ENCODE measurements around the gene SEZ6. TPM values are rescaled to one million over a fixed set of nuclear protein-coding genes. Genes with fewer than 3 reads are reported as not detected.

SEZ6 gene
- total and polyA plus RNA-seq, 2 donors (not counting 1 experiment from before 2014, with no cell fraction given) = not detected

DNA sequence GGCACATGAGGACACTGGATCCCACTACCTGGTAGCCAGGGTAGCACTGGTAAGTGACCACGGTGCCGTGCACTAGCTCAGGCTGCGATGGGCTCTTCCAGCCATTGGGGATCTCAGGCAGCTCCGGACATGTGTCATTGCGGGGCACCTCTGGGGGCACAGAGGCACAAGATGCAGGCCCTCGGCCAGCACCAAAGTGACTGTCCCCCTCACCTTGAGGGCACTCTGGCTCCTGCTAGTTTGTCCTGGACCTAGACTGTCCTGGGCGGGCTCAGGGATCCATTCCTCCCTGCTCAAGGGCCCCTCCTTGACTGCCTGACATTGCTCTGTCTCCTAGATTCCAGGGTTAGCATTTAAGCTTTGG, 47.9 kb downstream of the SEZ6 start:
- TF ChIP-seq, protein P1, sequence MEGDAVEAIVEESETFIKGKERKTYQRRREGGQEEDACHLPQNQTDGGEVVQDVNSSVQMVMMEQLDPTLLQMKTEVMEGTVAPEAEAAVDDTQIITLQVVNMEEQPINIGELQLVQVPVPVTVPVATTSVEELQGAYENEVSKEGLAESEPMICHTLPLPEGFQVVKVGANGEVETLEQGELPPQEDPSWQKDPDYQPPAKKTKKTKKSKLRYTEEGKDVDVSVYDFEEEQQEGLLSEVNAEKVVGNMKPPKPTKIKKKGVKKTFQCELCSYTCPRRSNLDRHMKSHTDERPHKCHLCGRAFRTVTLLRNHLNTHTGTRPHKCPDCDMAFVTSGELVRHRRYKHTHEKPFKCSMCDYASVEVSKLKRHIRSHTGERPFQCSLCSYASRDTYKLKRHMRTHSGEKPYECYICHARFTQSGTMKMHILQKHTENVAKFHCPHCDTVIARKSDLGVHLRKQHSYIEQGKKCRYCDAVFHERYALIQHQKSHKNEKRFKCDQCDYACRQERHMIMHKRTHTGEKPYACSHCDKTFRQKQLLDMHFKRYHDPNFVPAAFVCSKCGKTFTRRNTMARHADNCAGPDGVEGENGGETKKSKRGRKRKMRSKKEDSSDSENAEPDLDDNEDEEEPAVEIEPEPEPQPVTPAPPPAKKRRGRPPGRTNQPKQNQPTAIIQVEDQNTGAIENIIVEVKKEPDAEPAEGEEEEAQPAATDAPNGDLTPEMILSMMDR (conservative IDR thresholded peaks at IDR 0.05 in 1 of 2, IDR thresholded peaks at IDR 0.05 in 1 of 2; ENCODE audit: low read depth in 1 of 2, low read length in 2 of 2) = no peak
- TF ChIP-seq EZH2 (IDR thresholded peaks at IDR 0.05; ENCODE audit: low read length, missing control alignments) = no peak
- no peaks in the 10 kb centered on the region for H3K9me3 ChIP-seq (ENCODE audit: control insufficient read depth, insufficient read depth, low read depth, low read length)
- peaks cover under 1% of the 10 kb centered on the region for H3K4me1 ChIP-seq (ENCODE audit: control insufficient read depth, extremely low read depth, insufficient read depth, low read length)
- H4K20me1 ChIP-seq (ENCODE audit: control insufficient read depth, extremely low read depth, insufficient read depth, low read length) = no peaks in the 10 kb centered on the region
- H3K36me3 ChIP-seq (ENCODE audit: control insufficient read depth, insufficient read depth, low read length) = no peaks in the 10 kb centered on the region
- no peak overlapping the region for H3K4me3 ChIP-seq (replicated peaks in 1 of 4; ENCODE audit: control extremely low read depth in 1 of 4, insufficient read depth in 1 of 4, low read depth in 3 of 4, low read length in 4 of 4)
- no peaks in the 10 kb centered on the region for H3K79me2 ChIP-seq (ENCODE audit: control insufficient read depth, insufficient read depth, low read length)
- H3K27me3 ChIP-seq (ENCODE audit: control insufficient read depth, insufficient read depth, low read length) = no peaks in the 10 kb centered on the region
- DNase-seq (ENCODE audit: low read depth in 2 of 2) = no peak
- H3K9ac ChIP-seq (ENCODE audit: insufficient read depth, low read length) = no peak overlapping the region
- H3K27ac ChIP-seq (ENCODE audit: insufficient read depth, low read length) = no peak overlapping the region
- H2AFZ ChIP-seq (ENCODE audit: low read length) = no peak overlapping the region
- no peak overlapping the region for H3K4me2 ChIP-seq (ENCODE audit: extremely low read depth, insufficient read depth, low read length)

DNA sequence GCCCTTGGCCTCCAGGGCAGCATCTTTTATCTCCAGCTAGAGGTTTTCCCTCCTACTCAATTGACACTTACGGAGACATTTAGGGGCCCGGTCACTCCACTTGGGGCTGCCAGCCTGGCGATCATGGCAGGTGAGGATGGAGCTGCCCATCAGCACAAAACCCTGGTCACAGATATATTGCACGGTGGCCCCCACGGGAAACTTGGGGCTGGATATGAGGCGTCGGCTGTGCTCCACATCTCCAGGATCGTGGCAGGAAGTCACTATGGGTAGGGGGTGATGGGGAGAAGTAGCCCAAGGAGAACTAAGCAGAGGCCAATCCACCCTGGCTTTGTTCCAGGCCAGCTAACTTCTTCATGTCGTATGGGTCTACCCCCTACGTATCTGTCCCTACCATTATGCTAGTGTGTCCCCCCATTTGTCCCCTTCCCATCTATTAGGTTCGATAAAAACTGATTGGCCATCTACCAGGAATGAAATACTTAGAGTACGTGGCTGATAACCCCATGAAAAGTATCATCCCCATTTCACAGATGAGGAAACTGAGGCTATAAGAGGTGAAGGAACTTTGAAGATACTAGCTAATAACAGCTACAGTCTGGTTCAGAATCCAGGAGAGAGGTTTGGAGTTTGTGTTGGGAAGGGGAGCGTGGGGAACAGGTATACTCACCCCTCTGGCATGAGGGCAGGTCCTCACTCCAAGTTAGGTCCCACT, 48.4 kb downstream of the SEZ6 start:
- Histone ChIP-seq H2AFZ (ENCODE audit: low read length) (no peak overlapping the region), H3K27ac (ENCODE audit: insufficient read depth, low read length) (no peak overlapping the region), H4K20me1 (ENCODE audit: control insufficient read depth, extremely low read depth, insufficient read depth, low read length) (no peaks in the 10 kb centered on the region), H3K36me3 (ENCODE audit: control insufficient read depth, insufficient read depth, low read length) (no peaks in the 10 kb centered on the region), H3K4me2 (ENCODE audit: extremely low read depth, insufficient read depth, low read length) (no peak overlapping the region), H3K79me2 (ENCODE audit: control insufficient read depth, insufficient read depth, low read length) (no peaks in the 10 kb centered on the region), H3K4me3 (replicated peaks in 1 of 4; ENCODE audit: control extremely low read depth in 1 of 4, insufficient read depth in 1 of 4, low read depth in 3 of 4, low read length in 4 of 4) (no peak overlapping the region), H3K9me3 (ENCODE audit: control insufficient read depth, insufficient read depth, low read depth, low read length) (no peaks in the 10 kb centered on the region), H3K9ac (ENCODE audit: insufficient read depth, low read length) (no peak overlapping the region), H3K4me1 (ENCODE audit: control insufficient read depth, extremely low read depth, insufficient read depth, low read length) (peaks cover 4% of the 10 kb centered on the region), H3K27me3 (ENCODE audit: control insufficient read depth, insufficient read depth, low read length) (no peaks in the 10 kb centered on the region)
- no peak for TF ChIP-seq EZH2 (IDR thresholded peaks at IDR 0.05; ENCODE audit: low read length, missing control alignments)
- TF ChIP-seq, protein P1 (conservative IDR thresholded peaks at IDR 0.05 in 1 of 2, IDR thresholded peaks at IDR 0.05 in 1 of 2; ENCODE audit: low read depth in 1 of 2, low read length in 2 of 2) = no peak
- DNase-seq (ENCODE audit: low read depth in 2 of 2) = no peak

DNA sequence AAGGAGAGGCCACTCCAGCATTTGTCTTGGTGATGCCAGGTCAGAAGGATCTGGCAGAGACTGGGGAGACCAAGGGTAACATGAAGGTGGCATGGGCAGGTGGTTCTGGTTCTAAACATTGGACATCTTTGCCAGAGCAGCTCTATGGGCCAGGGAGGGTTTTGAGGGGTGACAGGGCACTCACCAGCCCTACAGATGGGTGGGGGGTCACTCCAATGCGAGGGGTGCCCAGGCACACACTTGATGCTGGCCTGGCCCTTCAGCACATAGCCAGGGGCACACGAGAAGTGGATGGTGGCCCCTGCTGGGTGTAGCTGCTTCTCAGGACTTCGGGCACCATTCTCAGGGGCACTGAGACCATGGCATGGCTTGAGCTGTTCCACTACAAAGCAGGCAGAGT, 49.0 kb downstream of the SEZ6 start:
- peaks cover 4% of the 10 kb centered on the region for H3K4me1 ChIP-seq (ENCODE audit: control insufficient read depth, extremely low read depth, insufficient read depth, low read length)
- TF ChIP-seq EZH2 (IDR thresholded peaks at IDR 0.05; ENCODE audit: low read length, missing control alignments) = no peak
- TF ChIP-seq, protein P1 (conservative IDR thresholded peaks at IDR 0.05 in 1 of 2, IDR thresholded peaks at IDR 0.05 in 1 of 2; ENCODE audit: low read depth in 1 of 2, low read length in 2 of 2) = no peak
- H3K4me3 ChIP-seq (replicated peaks in 1 of 4; ENCODE audit: control extremely low read depth in 1 of 4, insufficient read depth in 1 of 4, low read depth in 3 of 4, low read length in 4 of 4) = no peak overlapping the region
- H3K79me2 ChIP-seq (ENCODE audit: control insufficient read depth, insufficient read depth, low read length) = no peaks in the 10 kb centered on the region
- H3K9ac ChIP-seq (ENCODE audit: insufficient read depth, low read length) = no peak overlapping the region
- no peaks in the 10 kb centered on the region for H3K36me3 ChIP-seq (ENCODE audit: control insufficient read depth, insufficient read depth, low read length)
- no peaks in the 10 kb centered on the region for H4K20me1 ChIP-seq (ENCODE audit: control insufficient read depth, extremely low read depth, insufficient read depth, low read length)
- no peak overlapping the region for H2AFZ ChIP-seq (ENCODE audit: low read length)
- no peak overlapping the region for H3K4me2 ChIP-seq (ENCODE audit: extremely low read depth, insufficient read depth, low read length)
- no peak overlapping the region for H3K27ac ChIP-seq (ENCODE audit: insufficient read depth, low read length)
- no peaks in the 10 kb centered on the region for H3K9me3 ChIP-seq (ENCODE audit: control insufficient read depth, insufficient read depth, low read depth, low read length)
- DNase-seq (ENCODE audit: low read depth in 2 of 2) = no peak
- no peaks in the 10 kb centered on the region for H3K27me3 ChIP-seq (ENCODE audit: control insufficient read depth, insufficient read depth, low read length)
